ENCODE results near the gene INTS4.
"Not testable (repeated sequence)": the region's sequence is repeated elsewhere in the genome, so short reads cannot be mapped to it uniquely, and the experiment has no call there.

The INTS4 gene

DNA sequence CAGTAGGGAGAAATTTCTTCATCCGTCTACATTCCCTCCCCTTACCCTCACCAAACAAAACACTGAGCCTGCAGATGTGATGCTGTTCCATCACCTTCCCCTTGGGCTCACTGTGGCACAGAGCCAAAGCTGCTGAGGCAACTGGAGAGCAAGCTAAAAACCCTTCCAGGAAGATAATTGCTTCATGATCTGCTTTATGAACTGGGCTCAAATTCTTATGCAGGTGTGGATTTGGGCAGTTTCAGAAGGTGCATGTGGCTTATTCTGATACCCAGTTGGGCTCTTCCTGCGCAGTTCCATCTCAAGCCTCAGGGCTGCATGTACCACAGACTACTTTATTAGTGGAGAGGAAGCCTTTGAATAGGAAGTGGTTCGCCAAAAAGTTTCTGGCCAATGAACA lies 115.2 kb downstream of the INTS4 start:
- no peak for DNase-seq (ENCODE audit: low read depth)

DNA sequence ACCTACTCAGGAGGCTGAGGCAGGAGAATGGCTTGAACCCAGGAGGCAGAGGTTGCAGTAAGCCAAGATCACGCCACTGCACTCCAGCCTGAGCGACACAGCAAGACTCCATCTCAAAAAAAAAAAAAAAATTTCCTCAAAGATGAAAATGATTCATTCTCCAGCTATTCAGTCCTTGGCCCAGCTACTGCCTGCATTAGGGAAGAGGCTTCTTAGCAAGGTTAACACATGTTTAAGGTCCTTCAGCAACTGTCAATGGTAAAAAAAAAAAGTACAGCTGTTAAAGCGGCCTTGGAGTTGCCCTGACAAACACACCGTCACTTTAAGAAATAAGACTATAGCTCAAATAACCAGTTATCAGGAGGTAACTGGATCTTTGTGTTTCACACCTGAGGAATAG lies 116.2 kb downstream of the INTS4 start:
- peak; percentile 69 for DNase-seq (ENCODE audit: low read depth)

- no peak for DNase-seq (ENCODE audit: low read depth)
Observed at GRCh38 chr11:77876045-77876444, 118.4 kb downstream of the INTS4 start.

GRCh38 chr11:77874206-77874605 lies 120.3 kb downstream of the INTS4 start:
- no peak for DNase-seq (ENCODE audit: low read depth)

DNA sequence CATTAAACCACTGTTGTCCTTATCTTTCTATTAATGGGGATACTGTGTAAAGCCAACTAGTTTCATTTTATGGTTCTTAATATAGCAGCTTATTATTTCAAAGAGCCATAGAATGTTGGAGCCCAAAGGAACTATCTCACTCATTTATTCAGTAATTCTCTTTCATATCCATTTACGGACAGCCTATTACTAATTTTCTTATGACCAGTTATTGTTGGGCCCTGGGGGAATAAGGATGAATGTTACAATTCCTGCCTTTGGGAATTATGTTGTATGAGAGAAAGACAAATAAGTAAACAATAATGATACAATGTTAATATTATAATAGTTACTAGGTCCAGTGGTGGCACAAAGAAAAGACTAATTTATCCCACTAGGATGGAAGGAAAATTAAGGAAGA lies 121.1 kb downstream of the INTS4 start:
- DNase-seq (ENCODE audit: low read depth): no peak

- DNase-seq (ENCODE audit: low read depth): no peak
Observed at GRCh38 chr11:77871855-77872254, 122.6 kb downstream of the INTS4 start.

DNA sequence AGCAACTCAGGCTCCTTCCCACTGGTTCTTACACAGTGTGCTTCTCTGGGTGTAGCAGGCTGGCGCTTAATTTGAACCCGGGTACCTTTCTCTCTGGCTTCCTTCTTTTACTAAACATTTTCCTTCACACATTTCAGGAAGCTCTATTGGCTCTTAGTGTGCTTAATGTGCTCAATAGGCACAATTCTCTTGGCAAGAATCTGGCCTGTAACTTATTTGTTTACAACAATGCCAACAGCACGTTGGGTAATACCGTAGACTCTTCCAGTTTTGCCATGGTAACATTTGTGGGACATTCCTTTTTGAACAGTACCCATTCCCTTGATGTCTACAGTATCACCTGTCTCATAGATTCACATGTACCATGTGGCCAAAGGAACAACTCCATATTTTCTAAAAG lies 125.7 kb downstream of the INTS4 start:
- DNase-seq (ENCODE audit: low read depth): no peak

GRCh38 chr11:77866336-77866735 lies 128.1 kb downstream of the INTS4 start:
- DNase-seq (ENCODE audit: low read depth): no peak

DNA sequence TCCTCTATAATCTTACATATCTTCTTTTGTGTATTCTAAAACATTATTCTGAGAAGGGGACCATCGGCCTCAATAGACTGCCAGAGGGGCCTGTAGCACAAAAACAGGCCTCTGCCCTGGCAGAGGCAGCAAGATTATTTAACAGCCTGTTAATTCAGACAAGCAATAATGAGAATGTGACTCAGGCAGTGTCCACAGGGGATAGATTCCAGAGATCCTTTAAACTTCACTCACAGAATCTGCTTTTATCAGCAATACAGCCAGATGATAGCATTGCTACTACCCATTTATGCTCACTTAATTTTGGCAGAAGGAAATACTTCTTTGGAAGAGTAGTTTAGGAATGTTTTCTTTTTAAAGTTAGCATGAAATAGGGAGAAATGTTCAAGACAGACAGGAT lies 128.7 kb downstream of the INTS4 start:
- DNase-seq (ENCODE audit: low read depth): no peak

DNA sequence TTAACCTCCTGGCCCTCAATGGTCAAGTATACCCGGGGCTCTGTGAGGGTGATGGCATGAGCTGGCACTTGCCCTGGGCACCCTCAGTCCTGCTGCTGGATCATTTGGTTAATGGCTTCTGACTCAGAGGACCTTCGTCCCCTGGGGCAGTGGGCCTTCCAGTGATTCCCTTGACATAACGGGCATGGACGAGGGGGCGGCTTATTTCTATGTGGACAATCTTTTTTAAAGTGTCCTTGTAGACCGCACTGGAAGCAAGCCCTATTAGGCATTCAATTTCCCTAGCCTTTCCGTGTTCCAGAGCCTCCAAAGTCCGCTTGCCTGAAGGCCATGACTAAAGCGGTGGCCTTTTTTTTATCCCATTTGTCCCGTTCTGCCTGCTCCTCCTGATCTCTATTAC lies 133.0 kb downstream of the INTS4 start:
- not testable (repeated sequence) for DNase-seq (ENCODE audit: low read depth)

GRCh38 chr11:77857906-77858457 lies 136.5 kb downstream of the INTS4 start:
- not testable (repeated sequence) for DNase-seq (ENCODE audit: low read depth)

GRCh38 chr11:77854838-77855237 lies 139.6 kb downstream of the INTS4 start:
- no peak for DNase-seq (ENCODE audit: low read depth)

DNA sequence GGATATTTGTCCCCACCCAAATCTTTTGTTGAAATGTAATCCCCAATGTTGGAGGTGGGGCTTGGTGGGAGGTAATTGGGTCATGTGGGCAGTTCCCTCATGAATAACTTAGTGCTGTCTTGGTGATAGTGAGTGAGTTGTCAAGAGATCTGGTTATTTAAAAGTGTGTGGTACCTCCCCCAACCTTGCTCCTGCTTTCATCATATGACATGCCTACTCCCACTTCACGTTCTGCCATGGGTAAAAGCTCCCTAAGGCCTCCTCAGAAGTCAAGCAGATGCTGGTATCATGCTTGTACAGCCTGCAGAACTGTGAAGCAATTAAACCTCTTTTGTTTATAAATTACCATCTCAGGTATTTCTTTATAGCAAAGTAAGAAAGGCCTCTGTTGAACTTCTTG lies 143.0 kb downstream of the INTS4 start:
- DNase-seq (ENCODE audit: low read depth): no peak

- DNase-seq (ENCODE audit: low read depth): not testable (repeated sequence)
Observed at GRCh38 chr11:77843700-77844099, 150.8 kb downstream of the INTS4 start.

- DNase-seq (ENCODE audit: low read depth): peak; percentile 34
Observed at GRCh38 chr11:77842441-77843121, 151.9 kb downstream of the INTS4 start.

GRCh38 chr11:77833302-77833701 lies 161.2 kb downstream of the INTS4 start:
- DNase-seq (ENCODE audit: low read depth): no peak

- no peak for DNase-seq (ENCODE audit: low read depth)
Observed at GRCh38 chr11:77828926-77829325, 165.5 kb downstream of the INTS4 start.
